NCI-H128 (cell line): ENCODE measurements around the gene CHAF1A.

Experiments
- DNase-seq: peaks from one replicate; lab custom pipeline; 2025; ENCODE audit not compliant: unreplicated experiment; lab: John Stamatoyannopoulos, UW

Gene CHAF1A

GRCh38 chr19:4402171-4403004 lies at the start of gene CHAF1A:
CHAF1A (plus strand) TSS chr19:4402640; CDS start chr19:4402763, 123 bp downstream.
- DNase-seq = peak; percentile 99

- DNase-seq = no peak
Measured at GRCh38 chr19:4352701-4353121, 49.7 kb upstream of the CHAF1A start.

- no peak for DNase-seq
Measured at GRCh38 chr19:4354282-4354681, 48.2 kb upstream of the CHAF1A start.

- no peak for DNase-seq
Measured at GRCh38 chr19:4354897-4355296, 47.5 kb upstream of the CHAF1A start.

GRCh38 chr19:4357095-4357797 lies 45.2 kb upstream of the CHAF1A start:
- DNase-seq = no peak

GRCh38 chr19:4357921-4358326 lies 44.5 kb upstream of the CHAF1A start:
- no peak for DNase-seq

- DNase-seq = no peak
Measured at GRCh38 chr19:4358709-4359626, 43.5 kb upstream of the CHAF1A start.

GRCh38 chr19:4359627-4360000 lies 42.8 kb upstream of the CHAF1A start:
- no peak for DNase-seq

GRCh38 chr19:4360081-4360569 lies 42.3 kb upstream of the CHAF1A start:
- no peak for DNase-seq

- no peak for DNase-seq
Measured at GRCh38 chr19:4360641-4361151, 41.7 kb upstream of the CHAF1A start.

- no peak for DNase-seq
Measured at GRCh38 chr19:4361152-4362046, 41.0 kb upstream of the CHAF1A start.

- no peak for DNase-seq
Measured at GRCh38 chr19:4362101-4362828, 40.2 kb upstream of the CHAF1A start.

- DNase-seq = no peak
Measured at GRCh38 chr19:4362831-4363545, 39.5 kb upstream of the CHAF1A start.

- DNase-seq = no peak
Measured at GRCh38 chr19:4363571-4364304, 38.7 kb upstream of the CHAF1A start.

- DNase-seq = no peak
Measured at GRCh38 chr19:4365341-4365740, 37.1 kb upstream of the CHAF1A start.

- DNase-seq = no peak
Measured at GRCh38 chr19:4365791-4366665, 36.4 kb upstream of the CHAF1A start.
